ENCODE measurements around the gene SNED1. TPM values are rescaled to one million over a fixed set of nuclear protein-coding genes. Genes with fewer than 3 reads are reported as not detected.

Gene SNED1
- total RNA-seq, 4 donors from 2014 or later: 16.4 to 56.2 (median 43.5) TPM

DNA sequence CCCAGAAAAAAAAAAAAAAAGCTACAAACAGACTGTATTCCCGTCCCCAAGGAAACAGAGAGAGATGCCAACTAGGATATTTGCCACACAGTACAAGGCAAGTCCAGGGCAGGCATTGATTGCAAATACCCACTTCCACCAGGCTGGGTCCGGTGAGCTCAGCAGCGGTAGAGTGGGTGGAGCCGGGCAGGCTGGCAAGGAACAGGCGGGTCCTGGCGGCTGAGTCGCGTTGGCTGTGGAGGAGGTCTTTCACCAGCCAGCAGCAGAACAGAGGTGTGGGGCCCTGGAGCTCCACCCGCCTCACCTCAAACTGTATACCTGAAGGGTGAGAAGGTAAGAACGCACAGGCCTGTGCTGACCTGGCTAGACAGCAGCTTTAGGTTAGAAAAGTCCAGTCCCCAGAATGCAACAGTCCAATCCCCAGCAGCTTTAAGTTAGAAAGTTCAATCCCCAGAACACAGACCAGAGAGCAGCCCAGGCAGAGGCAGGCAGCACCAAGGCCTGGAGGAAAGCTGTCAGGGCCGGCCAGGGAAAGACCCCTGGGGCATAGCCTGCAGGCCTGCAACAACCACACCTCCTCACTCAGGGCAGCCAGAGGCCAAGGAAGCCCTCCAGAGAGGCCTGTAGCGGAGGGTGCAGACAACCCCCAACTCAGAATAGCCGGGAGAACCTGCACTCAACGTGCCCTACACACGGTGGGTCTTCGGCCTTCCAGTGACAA is 125.6 kb downstream of the SNED1 start:
- peak in 1 of 2 donors; percentile 65 for ATAC-seq

DNA sequence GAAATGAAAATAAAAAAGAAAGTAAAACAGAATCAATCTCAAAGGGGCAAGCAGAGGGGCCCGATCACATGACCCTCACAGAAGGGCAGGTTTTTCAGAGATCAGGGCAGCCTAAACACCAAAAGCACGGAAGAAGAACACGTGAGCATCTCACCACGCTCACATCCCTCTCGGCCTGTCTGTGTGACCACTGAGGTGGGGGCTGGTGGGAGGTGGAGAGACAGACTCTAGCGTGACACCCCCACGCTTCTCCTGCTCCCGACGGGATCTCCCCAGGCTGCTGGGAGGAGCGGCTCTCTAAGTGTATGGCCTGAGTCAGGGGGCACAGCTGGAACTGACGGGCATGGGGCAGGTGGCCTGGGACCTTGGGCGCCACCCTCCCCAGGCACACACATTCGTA is 127.2 kb downstream of the SNED1 start:
- Histone ChIP-seq H3K4me1 (no peaks in the 10 kb centered on the region), H3K27ac (no peak overlapping the region), H3K36me3 (no peaks in the 10 kb centered on the region), H3K27me3 (no peaks in the 10 kb centered on the region), H3K4me3 (no peak overlapping the region), H3K9me3 (no peaks in the 10 kb centered on the region)
- TF ChIP-seq POLR2A (IDR thresholded peaks at IDR 0.05): no peak
- TF ChIP-seq, protein P1, sequence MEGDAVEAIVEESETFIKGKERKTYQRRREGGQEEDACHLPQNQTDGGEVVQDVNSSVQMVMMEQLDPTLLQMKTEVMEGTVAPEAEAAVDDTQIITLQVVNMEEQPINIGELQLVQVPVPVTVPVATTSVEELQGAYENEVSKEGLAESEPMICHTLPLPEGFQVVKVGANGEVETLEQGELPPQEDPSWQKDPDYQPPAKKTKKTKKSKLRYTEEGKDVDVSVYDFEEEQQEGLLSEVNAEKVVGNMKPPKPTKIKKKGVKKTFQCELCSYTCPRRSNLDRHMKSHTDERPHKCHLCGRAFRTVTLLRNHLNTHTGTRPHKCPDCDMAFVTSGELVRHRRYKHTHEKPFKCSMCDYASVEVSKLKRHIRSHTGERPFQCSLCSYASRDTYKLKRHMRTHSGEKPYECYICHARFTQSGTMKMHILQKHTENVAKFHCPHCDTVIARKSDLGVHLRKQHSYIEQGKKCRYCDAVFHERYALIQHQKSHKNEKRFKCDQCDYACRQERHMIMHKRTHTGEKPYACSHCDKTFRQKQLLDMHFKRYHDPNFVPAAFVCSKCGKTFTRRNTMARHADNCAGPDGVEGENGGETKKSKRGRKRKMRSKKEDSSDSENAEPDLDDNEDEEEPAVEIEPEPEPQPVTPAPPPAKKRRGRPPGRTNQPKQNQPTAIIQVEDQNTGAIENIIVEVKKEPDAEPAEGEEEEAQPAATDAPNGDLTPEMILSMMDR (IDR thresholded peaks at IDR 0.05 in 4 of 5, conservative IDR thresholded peaks at IDR 0.05 in 1 of 5): no peak
- intact Hi-C loops (cut with DNase I; ENCODE audit: low total_unique reads): no loop called here
- in situ Hi-C loops (cut with MboI; ENCODE audit: low sequenced_read_pairs in 4 of 4): no loop called here
- ATAC-seq (no peak), DNase-seq (no peak)

More for the DNA sequence above, 125.6 kb downstream of the SNED1 start:
- peak in 1 of 2 donors; percentile 33 for DNase-seq
- no peak overlapping the region for H3K27ac ChIP-seq
- no peaks in the 10 kb centered on the region for H3K27me3 ChIP-seq
- no peak for TF ChIP-seq POLR2A (IDR thresholded peaks at IDR 0.05)
- TF ChIP-seq, protein P1 (IDR thresholded peaks at IDR 0.05 in 4 of 5, conservative IDR thresholded peaks at IDR 0.05 in 1 of 5): no peak
- in situ Hi-C loops (cut with MboI; ENCODE audit: low sequenced_read_pairs in 4 of 4) (no loop called here), intact Hi-C loops (cut with DNase I; ENCODE audit: low total_unique reads) (no loop called here)
- no peaks in the 10 kb centered on the region for H3K9me3 ChIP-seq
- H3K36me3 ChIP-seq: no peaks in the 10 kb centered on the region
- H3K4me1 ChIP-seq: no peaks in the 10 kb centered on the region
- H3K4me3 ChIP-seq: no peak overlapping the region

DNA sequence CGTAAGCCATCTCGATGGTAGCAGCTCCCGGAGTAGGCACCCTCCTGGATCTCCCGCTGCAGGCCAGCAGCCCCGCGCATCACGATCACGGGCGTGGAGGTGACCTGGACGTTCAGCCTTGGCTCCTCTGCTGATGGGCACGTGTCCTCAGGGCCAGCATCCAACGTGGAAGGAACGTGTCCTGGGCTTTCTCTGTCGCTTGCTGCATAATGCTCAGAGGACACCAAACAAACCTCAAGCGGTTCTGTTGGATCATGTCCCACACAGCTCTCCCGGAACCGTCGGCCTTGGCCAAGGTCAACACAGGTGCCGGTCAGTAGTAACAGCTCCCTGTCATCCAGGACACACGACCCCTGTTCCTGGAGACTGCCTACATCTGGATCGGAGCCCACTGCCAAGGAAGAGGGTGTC is 127.8 kb downstream of the SNED1 start:
- no peak overlapping the region for H3K27ac ChIP-seq
- TF ChIP-seq, protein P1 (IDR thresholded peaks at IDR 0.05 in 4 of 5, conservative IDR thresholded peaks at IDR 0.05 in 1 of 5): no peak
- TF ChIP-seq POLR2A (IDR thresholded peaks at IDR 0.05): no peak
- in situ Hi-C loops (cut with MboI; ENCODE audit: low sequenced_read_pairs in 4 of 4): no loop called here
- no peaks in the 10 kb centered on the region for H3K27me3 ChIP-seq
- DNase-seq (no peak), ATAC-seq (no peak)
- H3K9me3 ChIP-seq: no peaks in the 10 kb centered on the region
- intact Hi-C loops (cut with DNase I; ENCODE audit: low total_unique reads): no loop called here
- no peaks in the 10 kb centered on the region for H3K36me3 ChIP-seq
- H3K4me1 ChIP-seq: no peaks in the 10 kb centered on the region
- H3K4me3 ChIP-seq: no peak overlapping the region

DNA sequence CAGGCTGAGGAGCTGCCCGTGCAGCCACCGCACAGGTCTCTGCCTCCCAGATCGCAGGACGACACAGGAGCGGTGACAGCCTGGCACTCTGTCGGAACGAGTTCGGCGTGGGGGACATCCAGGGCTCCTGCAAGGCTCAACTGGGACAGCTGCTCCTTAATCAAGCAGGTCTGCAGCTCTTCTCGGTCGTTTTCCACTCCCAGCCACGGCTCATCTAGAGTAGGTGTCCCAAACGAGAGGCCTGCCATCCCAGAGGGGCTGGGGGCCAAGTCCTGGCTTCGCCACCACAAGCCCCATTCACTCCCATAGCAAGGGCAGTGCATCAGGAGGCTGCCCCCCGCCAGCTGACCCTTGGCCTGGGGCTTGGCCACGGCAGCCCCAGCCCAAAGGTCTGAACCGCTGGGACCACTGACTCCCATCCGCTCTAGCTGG is 128.4 kb downstream of the SNED1 start:
- Histone ChIP-seq H3K27ac (no peak overlapping the region), H3K9me3 (no peaks in the 10 kb centered on the region), H3K36me3 (no peaks in the 10 kb centered on the region), H3K4me3 (no peak overlapping the region), H3K4me1 (no peaks in the 10 kb centered on the region), H3K27me3 (no peaks in the 10 kb centered on the region)
- ATAC-seq (no peak), DNase-seq (no peak)
- in situ Hi-C loops (cut with MboI; ENCODE audit: low sequenced_read_pairs in 4 of 4): no loop called here
- no peak for TF ChIP-seq POLR2A (IDR thresholded peaks at IDR 0.05)
- TF ChIP-seq, protein P1 (IDR thresholded peaks at IDR 0.05 in 4 of 5, conservative IDR thresholded peaks at IDR 0.05 in 1 of 5): no peak
- intact Hi-C loops (cut with DNase I; ENCODE audit: low total_unique reads): no loop called here

Data from gastrocnemius medialis (tissue), 4 donors.